IPS-NIHi7 (cell line): ENCODE results near the gene NFATC1.

Experiments
- DNase-seq: peaks from one replicate; pipeline ENCODE4 v3.0.0; 2012; ENCODE audit warnings: mixed read lengths; ENCODE audit errors: extremely low spot score

Gene NFATC1

DNA sequence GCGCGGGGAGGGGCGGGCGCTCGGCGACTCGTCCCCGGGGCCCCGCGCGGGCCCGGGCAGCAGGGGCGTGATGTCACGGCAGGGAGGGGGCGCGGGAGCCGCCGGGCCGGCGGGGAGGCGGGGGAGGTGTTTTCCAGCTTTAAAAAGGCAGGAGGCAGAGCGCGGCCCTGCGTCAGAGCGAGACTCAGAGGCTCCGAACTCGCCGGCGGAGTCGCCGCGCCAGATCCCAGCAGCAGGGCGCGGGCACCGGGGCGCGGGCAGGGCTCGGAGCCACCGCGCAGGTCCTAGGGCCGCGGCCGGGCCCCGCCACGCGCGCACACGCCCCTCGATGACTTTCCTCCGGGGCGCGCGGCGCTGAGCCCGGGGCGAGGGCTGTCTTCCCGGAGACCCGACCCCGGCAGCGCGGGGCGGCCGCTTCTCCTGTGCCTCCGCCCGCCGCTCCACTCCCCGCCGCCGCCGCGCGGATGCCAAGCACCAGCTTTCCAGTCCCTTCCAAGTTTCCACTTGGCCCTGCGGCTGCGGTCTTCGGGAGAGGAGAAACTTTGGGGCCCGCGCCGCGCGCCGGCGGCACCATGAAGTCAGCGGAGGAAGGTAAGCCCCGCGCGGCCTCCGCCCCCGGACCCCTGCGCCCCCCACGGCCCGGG is at the start of gene NFATC1:
Gene NFATC1 (plus strand): TSS at position 170 of the 644 bp plus-strand sequence. CDS start 295 bp downstream, at position 465.
- peak; percentile 74 for DNase-seq

- no peak for DNase-seq
These were observed 49.7 kb upstream of the NFATC1 start for GRCh38 chr18:79345981-79346380.

DNA sequence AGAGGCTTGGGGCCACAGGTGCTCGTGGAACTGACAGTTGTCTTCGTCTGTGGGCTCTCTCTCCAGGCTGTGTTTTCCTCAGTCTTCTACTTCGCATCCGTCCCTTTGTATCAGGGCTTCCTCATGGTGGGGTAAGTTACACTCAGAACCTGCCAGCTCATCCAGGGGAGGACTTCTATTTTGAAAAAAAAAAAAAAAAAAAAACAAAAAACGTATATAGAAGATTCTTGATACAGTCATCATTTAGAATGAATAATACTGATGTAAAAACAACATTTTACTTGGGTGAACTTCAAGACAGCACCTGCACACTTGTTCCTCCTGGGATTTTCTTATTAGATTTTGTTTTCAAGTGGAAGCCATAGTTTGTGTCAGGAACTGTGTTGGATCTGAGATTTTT is 47.7 kb upstream of the NFATC1 start:
- no peak for DNase-seq

DNA sequence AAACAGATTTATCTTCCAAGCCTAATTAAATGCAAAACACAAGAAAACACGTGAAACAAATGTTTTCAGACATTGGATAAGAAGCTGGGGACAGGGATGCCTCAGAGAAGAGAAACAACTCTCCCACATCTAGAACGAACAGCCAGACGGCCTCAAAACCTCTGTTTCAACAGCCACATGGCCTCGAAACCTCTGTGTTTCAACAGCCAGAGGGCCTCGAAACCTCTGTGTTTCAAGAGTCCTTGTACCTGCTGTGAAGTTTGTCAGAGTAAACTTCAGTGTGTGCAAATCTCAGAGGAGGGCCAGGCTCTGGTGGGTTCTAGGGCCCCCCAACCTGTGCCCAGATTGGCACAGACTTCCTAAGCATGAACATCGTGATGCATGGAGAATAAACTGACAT is 43.3 kb upstream of the NFATC1 start:
- DNase-seq: no peak

GRCh38 chr18:79353267-79353666 is 42.5 kb upstream of the NFATC1 start:
- peak; percentile 65 for DNase-seq

DNA sequence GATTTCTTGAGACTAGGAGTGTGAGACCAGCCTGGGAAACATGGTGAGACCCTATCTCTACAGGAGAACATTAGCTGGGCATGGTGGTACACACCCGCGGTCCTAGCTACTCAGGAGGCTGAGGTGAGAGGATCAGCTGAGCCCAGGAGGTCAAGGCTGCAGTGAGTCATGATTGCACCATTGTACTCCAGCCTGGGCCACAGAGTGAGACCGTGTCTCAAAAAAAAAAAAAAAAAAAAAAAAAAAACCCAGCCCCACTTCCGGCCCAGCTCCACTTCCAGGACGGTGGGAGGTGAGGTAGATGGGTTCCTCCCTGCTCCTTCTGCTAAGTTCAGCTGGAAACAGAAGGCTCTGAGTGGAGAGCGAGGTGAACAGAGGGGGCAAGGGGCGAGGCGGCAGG is 41.4 kb upstream of the NFATC1 start:
- no peak for DNase-seq

- DNase-seq: no peak
These were observed 40.0 kb upstream of the NFATC1 start for GRCh38 chr18:79355433-79356335.

GRCh38 chr18:79356435-79356834 is 39.3 kb upstream of the NFATC1 start:
- DNase-seq: no peak

DNA sequence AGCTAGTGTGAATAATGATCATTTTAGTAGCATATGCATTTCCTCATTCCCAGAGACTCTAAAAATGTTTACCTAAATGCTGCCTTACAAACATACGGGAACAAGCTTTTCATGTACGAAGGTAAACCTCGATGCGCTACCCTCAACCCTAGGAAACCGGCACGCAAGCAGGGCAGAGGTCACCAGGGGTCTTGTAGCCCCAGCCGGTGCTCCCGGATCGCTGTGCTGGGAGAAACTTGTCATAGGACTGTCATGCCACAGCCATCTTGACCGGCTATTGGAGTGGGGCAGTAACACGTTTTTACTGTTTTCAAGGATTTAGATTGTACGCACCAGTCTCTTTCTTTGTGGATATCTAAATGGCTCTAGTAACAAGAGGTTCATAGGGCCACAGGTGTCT is 34.8 kb upstream of the NFATC1 start:
- DNase-seq: no peak

GRCh38 chr18:79361766-79362522 is 33.8 kb upstream of the NFATC1 start:
- DNase-seq: no peak

- no peak for DNase-seq
These were observed 30.0 kb upstream of the NFATC1 start for GRCh38 chr18:79365701-79366100.

GRCh38 chr18:79366177-79367094 is 29.3 kb upstream of the NFATC1 start:
- no peak for DNase-seq

- no peak for DNase-seq
These were observed 28.2 kb upstream of the NFATC1 start for GRCh38 chr18:79367480-79367879.

GRCh38 chr18:79367989-79368388 is 27.7 kb upstream of the NFATC1 start:
- no peak for DNase-seq

DNA sequence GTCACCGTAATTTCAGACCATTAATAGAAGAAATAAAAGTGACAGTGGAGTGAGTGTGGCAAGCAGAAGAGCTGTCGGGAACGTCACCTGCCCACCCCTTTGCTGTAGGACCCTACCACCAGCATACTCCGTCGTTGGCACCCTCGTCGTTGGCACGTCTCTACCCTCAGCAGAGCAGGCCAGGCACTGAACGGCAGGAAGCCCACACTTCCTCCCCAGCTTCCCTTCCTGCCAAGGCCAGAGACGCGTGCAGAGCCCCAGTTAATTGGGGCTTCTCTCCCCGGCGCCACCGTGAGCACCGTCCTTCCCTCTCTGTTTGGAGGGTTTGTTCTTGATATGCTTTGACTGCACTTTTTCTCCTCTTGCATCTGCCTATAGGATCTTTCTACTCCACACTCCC is 27.0 kb upstream of the NFATC1 start:
- no peak for DNase-seq

DNA sequence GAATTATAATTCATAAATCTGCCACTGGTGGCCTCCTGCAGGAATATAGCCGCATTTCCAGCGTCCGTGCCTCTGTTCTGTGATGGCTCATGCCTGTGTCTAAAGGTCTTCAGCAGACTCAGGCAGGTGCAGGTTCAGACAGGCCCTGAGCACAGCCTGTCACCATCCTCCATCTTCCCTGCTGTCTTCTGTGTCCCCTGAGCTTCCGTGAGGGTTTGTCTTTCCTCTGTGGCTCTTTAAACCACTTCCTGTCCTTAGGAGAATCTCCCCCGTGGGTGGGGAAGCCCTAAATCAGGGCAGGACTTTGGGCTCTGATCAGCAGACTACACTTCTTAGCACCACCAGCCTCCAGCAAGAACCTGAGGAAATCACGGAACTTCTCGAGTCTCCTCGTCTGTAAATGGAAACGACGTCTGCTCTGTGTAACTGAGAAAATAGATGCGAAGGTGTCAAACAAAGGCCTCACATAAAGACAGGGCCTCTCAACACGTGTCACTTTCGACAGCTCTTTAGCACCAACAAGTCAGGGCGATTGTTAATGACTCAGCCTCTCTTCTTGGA is 24.1 kb upstream of the NFATC1 start:
- DNase-seq: no peak

DNA sequence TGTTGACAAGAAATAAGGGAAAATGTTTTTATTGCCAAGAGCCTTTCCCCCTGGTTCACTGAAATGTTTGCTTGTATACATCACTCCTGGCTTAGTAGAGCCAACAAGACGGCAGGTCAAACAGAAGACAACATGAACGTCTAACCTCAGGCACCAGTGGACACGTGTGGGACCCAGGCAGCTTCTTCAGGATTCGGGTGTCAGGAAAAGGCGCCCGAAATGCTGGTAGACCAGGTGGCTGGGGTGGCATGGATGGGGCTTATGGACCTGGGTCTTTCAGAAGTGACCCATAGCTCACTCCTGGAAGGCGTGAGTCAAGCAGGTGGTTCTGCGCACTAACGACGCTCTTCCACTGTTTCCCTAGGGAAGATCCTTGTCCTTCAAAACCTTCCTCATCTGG is 23.3 kb upstream of the NFATC1 start:
- DNase-seq: no peak

- DNase-seq: no peak
These were observed 22.7 kb upstream of the NFATC1 start for GRCh38 chr18:79372991-79373390.

DNA sequence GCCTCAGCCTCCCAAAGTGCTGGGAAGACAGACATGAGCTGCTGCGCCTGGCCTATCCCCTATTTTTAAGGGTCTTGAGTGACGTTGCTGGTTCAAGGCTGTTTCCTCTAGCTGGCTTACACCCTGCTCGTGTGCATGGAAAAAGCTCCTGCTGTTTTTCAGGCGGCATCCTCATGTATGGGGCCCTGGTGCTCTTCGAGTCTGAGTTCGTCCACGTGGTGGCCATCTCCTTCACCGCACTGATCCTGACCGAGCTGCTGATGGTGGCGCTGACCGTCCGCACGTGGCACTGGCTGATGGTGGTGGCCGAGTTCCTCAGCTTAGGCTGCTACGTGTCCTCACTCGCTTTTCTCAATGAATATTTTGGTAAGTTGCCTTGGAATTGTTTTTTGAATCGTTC is 22.0 kb upstream of the NFATC1 start:
- no peak for DNase-seq

GRCh38 chr18:79374408-79375171 is 21.1 kb upstream of the NFATC1 start:
- DNase-seq: no peak
